ENCODE results near the gene SRMS.
A peak's percentile ranks its signal among the peaks of the same experiment; 100 is the strongest.

SRMS gene

GRCh38 chr20:63551068-63551467 lies 3.5 kb upstream of the SRMS start:
- DNase-seq = no peak

- DNase-seq = no peak
These were observed 2.2 kb upstream of the SRMS start for GRCh38 chr20:63549679-63550282.

GRCh38 chr20:63549019-63549418 lies 1.5 kb upstream of the SRMS start:
- DNase-seq = no peak

- DNase-seq = no peak
These were observed 993 bp upstream of the SRMS start for GRCh38 chr20:63548542-63548941.

GRCh38 chr20:63546956-63547724 lies 409 bp downstream of the SRMS start:
- no peak for DNase-seq

- DNase-seq = no peak
These were observed 1.1 kb downstream of the SRMS start for GRCh38 chr20:63546256-63546955.

- no peak for DNase-seq
These were observed 1.7 kb downstream of the SRMS start for GRCh38 chr20:63545814-63546213.

- no peak for DNase-seq
These were observed 2.5 kb downstream of the SRMS start for GRCh38 chr20:63544958-63545516.

- no peak for DNase-seq
These were observed 3.1 kb downstream of the SRMS start for GRCh38 chr20:63544241-63544957.

- DNase-seq = no peak
These were observed 3.8 kb downstream of the SRMS start for GRCh38 chr20:63543733-63544132.

GRCh38 chr20:63543131-63543530 lies 4.4 kb downstream of the SRMS start:
- no peak for DNase-seq

- DNase-seq = no peak
These were observed 4.9 kb downstream of the SRMS start for GRCh38 chr20:63542696-63543095.

- DNase-seq = no peak
These were observed 5.5 kb downstream of the SRMS start for GRCh38 chr20:63542031-63542559.

GRCh38 chr20:63541371-63541770 lies 6.2 kb downstream of the SRMS start:
- no peak for DNase-seq

- no peak for DNase-seq
These were observed 6.9 kb downstream of the SRMS start for GRCh38 chr20:63540417-63541186.

GRCh38 chr20:63539441-63540370 lies 7.8 kb downstream of the SRMS start:
- DNase-seq = no peak

GRCh38 chr20:63539092-63539430 lies 8.5 kb downstream of the SRMS start:
- no peak for DNase-seq

- no peak for DNase-seq
These were observed 9.1 kb downstream of the SRMS start for GRCh38 chr20:63538204-63539091.

GRCh38 chr20:63537525-63538203 lies 9.9 kb downstream of the SRMS start:
- DNase-seq = peak; percentile 89

All from femur (tissue), 1 donor.